Activated CD8-positive, alpha-beta memory T cell treated with anti-CD3 and anti-CD28 coated beads for 36 hours (primary cell): ENCODE measurements around the gene NDUFA9. TPM values are rescaled to one million over a fixed set of nuclear protein-coding genes. Genes with fewer than 3 reads are reported as not detected.

ENCODE experiments used
- CTCF ChIA-PET: fragments of 350-600 bp; sonication (Branson Sonifier 250); formaldehyde crosslinking; loops from one replicate; lab custom pipeline; 2021; ENCODE audit warnings: antibody characterized with exemption; lab: Charles Lee
- POLR2A ChIA-PET: fragments of 350-600 bp; sonication (Branson Sonifier 250); formaldehyde crosslinking; loops from one replicate; lab custom pipeline; 2021; ENCODE audit warnings: antibody characterized with exemption; lab: Charles Lee
- total RNA-seq, 2 experiments: library from RNA; stranded (reverse); gene quantifications; one replicate each; pipeline ENCODE4 v1.2.3, GENCODE V29; 2021

Gene NDUFA9
- total RNA-seq, 2 experiments from 2014 or later, result 147 to 152 TPM

- CTCF ChIA-PET, result no interaction called here
- POLR2A ChIA-PET, result no interaction called here
Measured at GRCh38 chr12:4679711-4680110, 30.8 kb downstream of the NDUFA9 start.

GRCh38 chr12:4681732-4682131 lies 32.8 kb downstream of the NDUFA9 start:
- CTCF ChIA-PET, result no interaction called here
- POLR2A ChIA-PET, result no interaction called here

- ChIA-PET CTCF (no interaction called here), POLR2A (no interaction called here)
Measured at GRCh38 chr12:4685317-4685716, 36.4 kb downstream of the NDUFA9 start.

GRCh38 chr12:4690760-4691159 lies 41.8 kb downstream of the NDUFA9 start:
- CTCF ChIA-PET, result no interaction called here

More at GRCh38 chr12:4690760-4691159, 41.8 kb downstream of the NDUFA9 start:
- POLR2A ChIA-PET, result no interaction called here

Other genes starting within 250 kb of the NDUFA9 start
- gene FGF6, start 203.3 kb upstream of the NDUFA9 start, total RNA-seq, result not detected
- gene RAD51AP1, start 110.2 kb upstream of the NDUFA9 start, total RNA-seq, result 10 to 100 TPM; 30.0 to 31.7 TPM
- gene DYRK4, start 86.9 kb upstream of the NDUFA9 start, total RNA-seq, result 10 to 100 TPM; 29.2 to 31.2 TPM
- gene AKAP3, start 63 bp upstream of the NDUFA9 start, total RNA-seq, result 1 to 10 TPM; 2.0 to 2.9 TPM
- under 1 TPM; 0.21 to 0.27 TPM for gene GALNT8, start 71.3 kb downstream of the NDUFA9 start, total RNA-seq